GM12878 (cell line): ENCODE results near the gene ADD1. TPM values are rescaled to one million over a fixed set of nuclear protein-coding genes. Genes with fewer than 3 reads are reported as not detected.

Experiments
- ATAC-seq: fragments of 200-7000 bp; cut with Tn5 transposase; 3 replicates; pipeline ENCODE4 v1.9.1; 2020; ENCODE audit warnings: mild to moderate bottlenecking, moderate library complexity
- BruUV-seq: library from RNA; stranded (reverse); fragments of 400-500 nt; replicated peaks from 2 replicates; lab custom pipeline; 2021; lab: Mats Ljungman, UMichigan
- CTCF ChIA-PET: fragments of 300-600 bp; sonication (Branson Sonifier 250); formaldehyde crosslinking; extraction: SDS; loops from one replicate; lab custom pipeline; 2021; ENCODE audit warnings: inconsistent platforms; lab: Yijun Ruan, JAX
- POLR2A ChIA-PET: fragments of 350-600 bp; formaldehyde crosslinking; extraction: SDS; loops from one replicate; lab custom pipeline; 2021; ENCODE audit warnings: inconsistent platforms; lab: Charles Lee
- RAD21 ChIA-PET: fragments of 300-600 bp; sonication (Branson Sonifier 250); formaldehyde crosslinking; loops from one replicate; lab custom pipeline; 2023; ENCODE audit warnings: antibody characterized with exemption; ENCODE audit not compliant: unreplicated experiment; lab: Charles Lee
- SMC1A ChIA-PET: fragments of 300-600 bp; sonication (Branson Sonifier 250); formaldehyde crosslinking; loops from one replicate; lab custom pipeline; 2023; ENCODE audit not compliant: unreplicated experiment, uncharacterized antibody; lab: Charles Lee
- DNase-seq: peaks from one replicate; pipeline ENCODE4 v3.0.0-alpha.2; 2011; ENCODE audit warnings: low read depth, low spot score
- FAIRE-seq: peaks from 3 replicates; lab custom pipeline; 2011; peaks lifted over from hg19 to GRCh38; lab: Jason Lieb, UNC
- H2AFZ ChIP-seq: 2 replicates; pipeline ENCODE4 v1.6.0; 2011; ENCODE audit warnings: low read depth, low read length, control low read depth; ENCODE audit not compliant: control insufficient read depth
- H3K27ac ChIP-seq: 2 replicates; pipeline ENCODE4 v1.5.1; 2011; ENCODE audit warnings: control low read depth; ENCODE audit not compliant: control insufficient read depth, insufficient read depth
- H3K27me3 ChIP-seq, 2 experiments: replicated peaks in 1 of 2; 2 replicates each; pipeline versions ENCODE4 v1.6.0 to v1.6.1; 2011; ENCODE audit warnings: low read length in 1 of 2; ENCODE audit not compliant: control insufficient read depth in 2 of 2, insufficient read depth in 2 of 2
- H3K36me3 ChIP-seq, 2 experiments: 2 replicates each; pipeline ENCODE4 v1.5.1; 2011; ENCODE audit warnings: low read length in 1 of 2; ENCODE audit not compliant: control insufficient read depth in 2 of 2, insufficient read depth in 2 of 2
- H3K4me1 ChIP-seq: 2 replicates; pipeline ENCODE4 v1.6.1; 2011; ENCODE audit warnings: mild to moderate bottlenecking, low read length, moderate library complexity, mixed read lengths; ENCODE audit not compliant: control insufficient read depth, insufficient read depth
- H3K4me2 ChIP-seq: 2 replicates; pipeline ENCODE4 v1.6.0; 2011; ENCODE audit warnings: control low read depth; ENCODE audit not compliant: control insufficient read depth, insufficient read depth
- H3K4me3 ChIP-seq: fragments of 200-600 bp; sonication (generic); 2 replicates; pipeline ENCODE4 v1.5.1; 2016
- H3K79me2 ChIP-seq: 2 replicates; pipeline ENCODE4 v1.6.0; 2011; ENCODE audit warnings: low read length; ENCODE audit not compliant: control insufficient read depth, insufficient read depth
- H3K9ac ChIP-seq: 2 replicates; pipeline ENCODE4 v1.8.0; 2011; ENCODE audit warnings: low read length, control low read depth, mixed read lengths; ENCODE audit not compliant: control insufficient read depth, insufficient read depth
- H3K9me3 ChIP-seq: replicated peaks from 3 replicates; pipeline ENCODE4 v1.5.1; 2011; ENCODE audit warnings: mild to moderate bottlenecking, low read length; ENCODE audit not compliant: control insufficient read depth, insufficient read depth
- H4K20me1 ChIP-seq: 2 replicates; pipeline ENCODE4 v1.6.0; 2011; ENCODE audit not compliant: control insufficient read depth, insufficient read depth
- ATF2 ChIP-seq: IDR thresholded peaks from 2 replicates; pipeline ENCODE4 v1.6.1; 2012; ENCODE audit warnings: low read length, inconsistent platforms
- BCL11A ChIP-seq: IDR thresholded peaks from 2 replicates; pipeline ENCODE4 v1.6.1; 2011; ENCODE audit warnings: low read depth, low read length
- CEBPB ChIP-seq, 2 experiments: fragments of 150-350 bp in 1 of 2; IDR thresholded peaks; 2 replicates each; pipeline ENCODE4 v1.6.1; 2012 to 2014; ENCODE audit warnings: low read depth in 2 of 2, low read length in 2 of 2, borderline replicate concordance in 1 of 2, inconsistent platforms in 1 of 2
- E2F8 ChIP-seq: fragments of 450-650 bp; IDR thresholded peaks from 2 replicates; pipeline ENCODE4 v1.6.1; 2018; ENCODE audit warnings: mild to moderate bottlenecking, low read depth, moderate library complexity; ENCODE audit not compliant: partially characterized antibody
- HDAC2 ChIP-seq: fragments of 200-600 bp; sonication (generic); IDR thresholded peaks from 2 replicates; pipeline ENCODE4 v1.6.1; 2017
- MLLT1 ChIP-seq: fragments of 450-650 bp; IDR thresholded peaks from 2 replicates; pipeline ENCODE4 v1.6.1; 2016; ENCODE audit warnings: mild to moderate bottlenecking
- PBX3 ChIP-seq: IDR thresholded peaks from 2 replicates; pipeline ENCODE4 v1.6.1; 2011; ENCODE audit warnings: mild to moderate bottlenecking, low read depth, low read length, moderate library complexity; ENCODE audit not compliant: insufficient replicate concordance
- PKNOX1 ChIP-seq: fragments of 450-650 bp; IDR thresholded peaks from 2 replicates; pipeline ENCODE4 v1.6.1; 2016; ENCODE audit warnings: mild to moderate bottlenecking
- ZBTB4 ChIP-seq: fragments of 450-650 bp; formaldehyde crosslinking; IDR thresholded peaks from 2 replicates; pipeline ENCODE4 v1.4.0; 2022; ENCODE audit warnings: mild to moderate bottlenecking, moderate library complexity
- ZNF24 ChIP-seq: fragments of 450-650 bp; IDR thresholded peaks from 2 replicates; pipeline ENCODE4 v1.6.1; 2017; ENCODE audit warnings: antibody characterized with exemption, mild to moderate bottlenecking
- ZNF622 ChIP-seq: fragments of 450-650 bp; IDR thresholded peaks from 2 replicates; pipeline ENCODE4 v1.6.1; 2017; ENCODE audit warnings: mild to moderate bottlenecking, inconsistent platforms
- WGBS: methylation state at CpG from one replicate; pipeline ENCODE4 v1.1.6; 2016; ENCODE audit warnings: low lambda C conversion rate; ENCODE audit not compliant: insufficient replicate concordance, insufficient coverage; ENCODE audit errors: missing lambda C conversion rate; 5-methylcytosine and 5-hydroxymethylcytosine counted together
- in situ Hi-C: fragments of 300-500 bp; cut with MboI; formaldehyde crosslinking; loops from 9 replicates; pipeline ENCODE4 v1.14.3; 2018; ENCODE audit warnings: mixed read lengths
- intact Hi-C: fragments of 100-400 bp; cut with micrococcal nuclease; formaldehyde crosslinking; loops from one replicate; pipeline ENCODE4 v1.14.2; 2022; ENCODE audit not compliant: unreplicated experiment
- polyA plus RNA-seq, 11 experiments: library from polyadenylated mRNA; depleted of rRNA in 4 of 11; unstranded in 6 of 11; stranded (reverse) in 5 of 11; fragments of >200 nt; fragmentation: Nextera tagmentation in 4 of 11; fragmentation: Illumina TruSeq in 1 of 11; extraction: Ambion mirVana in 4 of 11; extraction: Trizol in 1 of 11; gene quantifications; 1 replicate in 1 of 11; 2 replicates in 10 of 11; pipeline versions ENCODE4 v1.2.1 to v1.2.3, GENCODE V29; 2011 to 2016; ENCODE audit warnings: inconsistent platforms in 2 of 11, missing spikeins in 2 of 11, low read depth in 1 of 11
- total RNA-seq, 4 experiments: library from RNA; depleted of rRNA in 3 of 4; stranded (reverse); fragments of >200 nt in 3 of 4; fragmentation: Illumina TruSeq in 1 of 4; extraction: Trizol in 1 of 4; gene quantifications; 2 replicates each; pipeline versions ENCODE4 v1.2.1 to v1.2.3, GENCODE V29; 2013 to 2021

The ADD1 gene
- total and polyA plus RNA-seq, 10 of the 15 experiments (the other 5 are each of a cell fraction or from before 2014, with no cell fraction given), result 21.6 to 182 (median 105) TPM

- Histone ChIP-seq H3K4me3 (no peak overlapping the region), H3K4me1 (peaks cover 51% of the 10 kb centered on the region), H4K20me1 (no peaks in the 10 kb centered on the region), H2AFZ (no peak overlapping the region), H3K9me3 (no peaks in the 10 kb centered on the region), H3K27ac (no peak overlapping the region), H3K4me2 (no peak overlapping the region), H3K79me2 (peaks cover 35% of the 10 kb centered on the region), H3K36me3 (no peaks in the 10 kb centered on the region), H3K27me3 (no peaks in the 10 kb centered on the region), H3K9ac (no peak overlapping the region)
- DNase-seq, result no peak
- in situ Hi-C loops, result no loop called here
- ChIA-PET SMC1A (interaction anchor here (1.6 kb wide), 1 partner anchor 9 kb away, joined by 9 read pairs; no protein-coding TSS in a partner anchor), RAD21 (interaction anchor here (1.2 kb wide), 1 partner anchor 38 kb away, joined by 3 read pairs; no protein-coding TSS in a partner anchor), POLR2A (interaction anchor here (3.1 kb wide), 1 partner anchor 9 kb away, joined by 16 read pairs; no protein-coding TSS in a partner anchor), CTCF (interaction anchor here (1.6 kb wide), 1 partner anchor 23 kb away, joined by 3 read pairs; no protein-coding TSS in a partner anchor)
- intact Hi-C loops, result loop anchor here (5.0 kb wide), 1 partner anchor 48 kb away; no protein-coding TSS in a partner anchor
- ATAC-seq, result no peak
- no peak for FAIRE-seq
- BruUV-seq, result no TSS peak
- 90% methylated on average over 10 of the region's 10 CpGs for whole genome bisulfite sequencing
- no peak for TF ChIP-seq MLLT1
- no peak for TF ChIP-seq E2F8
- TF ChIP-seq ZNF622, result no peak
- no peak for TF ChIP-seq BCL11A
- TF ChIP-seq ZBTB4, result no peak
- no peak for TF ChIP-seq ATF2
- TF ChIP-seq ZNF24, result no peak
- no peak for TF ChIP-seq PBX3
- no peak for TF ChIP-seq CEBPB (IDR thresholded peaks at IDR 0.05; ENCODE audit: borderline replicate concordance in 1 of 2, low read depth in 2 of 2, low read length in 2 of 2)
- no peak for TF ChIP-seq HDAC2
- no peak for TF ChIP-seq PKNOX1
These were observed 33.3 kb upstream of the ADD1 start for GRCh38 chr4:2810388-2810787.
